ENCODE data around the gene KCNAB1.

The KCNAB1 gene

DNA sequence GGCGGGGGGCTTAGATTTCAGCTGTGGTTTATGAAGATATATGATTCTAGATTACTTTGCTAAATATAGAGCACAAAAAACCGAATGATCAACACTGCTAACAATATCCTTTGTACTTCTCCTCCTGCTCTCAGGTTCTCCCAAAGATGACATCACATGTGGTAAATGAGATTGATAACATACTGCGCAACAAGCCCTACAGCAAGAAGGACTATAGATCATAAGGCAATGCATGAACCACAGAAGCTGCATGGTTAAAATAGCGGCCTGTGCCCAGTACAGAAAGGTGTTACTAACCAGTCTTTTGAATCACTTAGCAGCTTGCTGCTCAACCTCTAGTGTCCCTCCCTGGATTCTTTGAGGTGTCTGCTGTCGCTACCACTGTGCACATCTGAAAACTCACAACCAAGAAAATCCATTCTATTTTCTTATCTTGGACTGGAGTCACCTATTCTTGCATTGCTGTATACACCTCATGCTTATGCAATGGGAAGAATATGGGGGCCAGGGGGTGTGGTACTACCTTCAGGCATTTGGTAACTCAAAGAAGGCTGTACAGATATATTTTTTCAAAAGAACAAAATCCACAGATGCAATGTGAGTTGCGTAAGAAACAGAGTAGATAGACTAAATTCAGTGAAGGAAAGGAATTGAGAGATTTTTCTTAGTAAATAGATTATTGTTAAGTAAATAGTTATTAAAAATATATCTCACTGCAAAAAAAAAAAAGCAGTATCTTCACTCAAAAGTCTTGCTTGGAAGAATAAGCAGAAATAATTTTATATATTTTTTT lies 416.3 kb downstream of the KCNAB1 start:
- Histone ChIP-seq H3K9me2 (ENCODE audit: low read depth, low read length) (no peaks in the 10 kb centered on the region), H4K20me1 (ENCODE audit: insufficient read depth, low read length) (no peaks in the 10 kb centered on the region), H3K9ac (ENCODE audit: low read length) (no peak overlapping the region), H3F3A (ENCODE audit: insufficient read depth, low read length) (0 out of 2 replicates have a peak, but pooled peaks cover 7% of the 10 kb centered on the region), H3K79me2 (ENCODE audit: insufficient read depth, low read length) (no peaks in the 10 kb centered on the region), H3K4me3 (ENCODE audit: low read depth, low read length, poor library complexity, severe bottlenecking) (no peak overlapping the region), H3K27ac (ENCODE audit: low read depth, low read length, poor library complexity, severe bottlenecking) (no peak overlapping the region), H3K9me3 (ENCODE audit: low read length) (no peaks in the 10 kb centered on the region), H3K4me2 (ENCODE audit: low read length) (no peak overlapping the region), H3K36me3 (ENCODE audit: insufficient read depth, low read length) (peaks cover 21% of the 10 kb centered on the region), H3K4me1 (ENCODE audit: insufficient read depth, low read length, severe bottlenecking) (no peaks in the 10 kb centered on the region), H2AFZ (ENCODE audit: low read length) (no peak overlapping the region), H3K27me3 (ENCODE audit: insufficient read depth, low read length) (no peaks in the 10 kb centered on the region)
- TF ChIP-seq, protein P1, sequence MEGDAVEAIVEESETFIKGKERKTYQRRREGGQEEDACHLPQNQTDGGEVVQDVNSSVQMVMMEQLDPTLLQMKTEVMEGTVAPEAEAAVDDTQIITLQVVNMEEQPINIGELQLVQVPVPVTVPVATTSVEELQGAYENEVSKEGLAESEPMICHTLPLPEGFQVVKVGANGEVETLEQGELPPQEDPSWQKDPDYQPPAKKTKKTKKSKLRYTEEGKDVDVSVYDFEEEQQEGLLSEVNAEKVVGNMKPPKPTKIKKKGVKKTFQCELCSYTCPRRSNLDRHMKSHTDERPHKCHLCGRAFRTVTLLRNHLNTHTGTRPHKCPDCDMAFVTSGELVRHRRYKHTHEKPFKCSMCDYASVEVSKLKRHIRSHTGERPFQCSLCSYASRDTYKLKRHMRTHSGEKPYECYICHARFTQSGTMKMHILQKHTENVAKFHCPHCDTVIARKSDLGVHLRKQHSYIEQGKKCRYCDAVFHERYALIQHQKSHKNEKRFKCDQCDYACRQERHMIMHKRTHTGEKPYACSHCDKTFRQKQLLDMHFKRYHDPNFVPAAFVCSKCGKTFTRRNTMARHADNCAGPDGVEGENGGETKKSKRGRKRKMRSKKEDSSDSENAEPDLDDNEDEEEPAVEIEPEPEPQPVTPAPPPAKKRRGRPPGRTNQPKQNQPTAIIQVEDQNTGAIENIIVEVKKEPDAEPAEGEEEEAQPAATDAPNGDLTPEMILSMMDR (IDR thresholded peaks at IDR 0.05; ENCODE audit: low read length) = no peak
- TF ChIP-seq EZH2 (IDR thresholded peaks at IDR 0.05; ENCODE audit: borderline replicate concordance, low read length) = no peak

DNA sequence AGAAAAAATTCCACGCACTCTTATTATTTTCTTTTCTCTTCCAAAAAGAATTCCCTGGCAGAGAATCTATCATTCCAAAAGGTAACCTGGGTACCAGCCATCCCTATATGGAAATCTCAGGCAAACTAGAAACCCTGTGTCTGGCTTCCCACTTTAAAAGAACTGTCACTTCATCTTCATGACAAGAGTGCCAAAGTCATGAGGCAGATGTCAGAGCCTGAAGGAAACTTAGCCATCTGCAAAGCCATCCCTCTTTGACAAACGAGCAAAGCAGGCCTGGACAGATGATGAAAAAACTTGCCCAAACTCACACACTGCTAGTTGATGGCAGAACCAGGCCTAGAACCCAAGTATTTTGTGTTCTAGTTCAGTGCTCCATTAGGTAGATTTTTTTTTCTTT lies 418.7 kb downstream of the KCNAB1 start:
- H3K9me2 ChIP-seq (ENCODE audit: low read depth, low read length) = no peaks in the 10 kb centered on the region
- H3K36me3 ChIP-seq (ENCODE audit: insufficient read depth, low read length) = peaks cover 44% of the 10 kb centered on the region
- no peak overlapping the region for H3K27ac ChIP-seq (ENCODE audit: low read depth, low read length, poor library complexity, severe bottlenecking)

DNA sequence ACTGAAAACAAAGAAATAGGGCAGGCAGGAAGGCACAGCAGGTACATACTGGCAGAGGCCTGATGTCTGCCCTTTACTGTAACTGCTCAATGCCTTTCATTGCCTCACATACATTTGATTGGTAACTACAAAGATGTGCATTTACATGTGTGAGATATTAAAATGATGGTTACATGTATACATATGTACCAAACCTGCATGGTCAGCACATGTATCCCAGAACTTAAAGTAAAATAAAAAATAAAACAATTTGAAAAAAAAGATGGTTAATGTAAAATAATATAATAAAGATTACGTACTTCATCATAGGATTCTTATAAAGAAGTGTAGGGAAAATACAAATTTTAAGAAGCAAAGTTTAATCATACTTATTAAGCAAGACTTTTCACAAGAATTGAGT lies 419.4 kb downstream of the KCNAB1 start:
- Histone ChIP-seq H4K20me1 (ENCODE audit: insufficient read depth, low read length) (no peaks in the 10 kb centered on the region), H3K27me3 (ENCODE audit: insufficient read depth, low read length) (no peaks in the 10 kb centered on the region), H3K79me2 (ENCODE audit: insufficient read depth, low read length) (no peaks in the 10 kb centered on the region), H3K9me3 (ENCODE audit: low read length) (no peaks in the 10 kb centered on the region), H2AFZ (ENCODE audit: low read length) (no peak overlapping the region), H3K4me2 (ENCODE audit: low read length) (no peak overlapping the region), H3K4me3 (ENCODE audit: low read depth, low read length, poor library complexity, severe bottlenecking) (no peak overlapping the region), H3K27ac (ENCODE audit: low read depth, low read length, poor library complexity, severe bottlenecking) (no peak overlapping the region), H3K9ac (ENCODE audit: low read length) (no peak overlapping the region), H3K4me1 (ENCODE audit: insufficient read depth, low read length, severe bottlenecking) (no peaks in the 10 kb centered on the region), H3K36me3 (ENCODE audit: insufficient read depth, low read length) (peaks cover 51% of the 10 kb centered on the region), H3F3A (ENCODE audit: insufficient read depth, low read length) (0 out of 2 replicates have a peak, but pooled peaks cover 7% of the 10 kb centered on the region), H3K9me2 (ENCODE audit: low read depth, low read length) (no peaks in the 10 kb centered on the region)
- no peak for TF ChIP-seq EZH2 (IDR thresholded peaks at IDR 0.05; ENCODE audit: borderline replicate concordance, low read length)
- TF ChIP-seq, protein P1 (IDR thresholded peaks at IDR 0.05; ENCODE audit: low read length) = no peak

More for the DNA sequence above, 418.7 kb downstream of the KCNAB1 start:
- H2AFZ ChIP-seq (ENCODE audit: low read length) = no peak overlapping the region
- H3F3A ChIP-seq (ENCODE audit: insufficient read depth, low read length) = 0 out of 2 replicates have a peak, but pooled peaks cover 7% of the 10 kb centered on the region
- H3K79me2 ChIP-seq (ENCODE audit: insufficient read depth, low read length) = no peaks in the 10 kb centered on the region
- TF ChIP-seq, protein P1 (IDR thresholded peaks at IDR 0.05; ENCODE audit: low read length) = no peak
- TF ChIP-seq EZH2 (IDR thresholded peaks at IDR 0.05; ENCODE audit: borderline replicate concordance, low read length) = no peak
- H3K4me1 ChIP-seq (ENCODE audit: insufficient read depth, low read length, severe bottlenecking) = no peaks in the 10 kb centered on the region
- no peaks in the 10 kb centered on the region for H3K9me3 ChIP-seq (ENCODE audit: low read length)
- no peak overlapping the region for H3K4me3 ChIP-seq (ENCODE audit: low read depth, low read length, poor library complexity, severe bottlenecking)
- no peak overlapping the region for H3K4me2 ChIP-seq (ENCODE audit: low read length)
- no peak overlapping the region for H3K9ac ChIP-seq (ENCODE audit: low read length)
- no peaks in the 10 kb centered on the region for H3K27me3 ChIP-seq (ENCODE audit: insufficient read depth, low read length)
- no peaks in the 10 kb centered on the region for H4K20me1 ChIP-seq (ENCODE audit: insufficient read depth, low read length)
